Fibroblast of lung (primary cell): ENCODE results near the gene PCDH15. TPM values are rescaled to one million over a fixed set of nuclear protein-coding genes. Genes with fewer than 3 reads are reported as not detected.

ENCODE experiments used
- DNase-seq, 2 donors: peaks; one replicate each; pipeline versions ENCODE4 v3.0.0 to v3.0.0-alpha.2; 2010; ENCODE audit warnings: low read depth in 2 of 2
- H2AFZ ChIP-seq: 2 replicates; pipeline ENCODE4 v1.5.1; 2012; ENCODE audit warnings: low read length, control low read depth, inconsistent platforms
- H3K27ac ChIP-seq: 2 replicates; pipeline ENCODE4 v1.5.1; 2011; ENCODE audit warnings: low read length, control low read depth; ENCODE audit not compliant: insufficient read depth
- H3K27me3 ChIP-seq: 2 replicates; pipeline ENCODE4 v1.5.1; 2011; ENCODE audit warnings: mild to moderate bottlenecking, low read length; ENCODE audit not compliant: control insufficient read depth, insufficient read depth
- H3K36me3 ChIP-seq: 2 replicates; pipeline ENCODE4 v1.5.1; 2011; ENCODE audit warnings: low read length; ENCODE audit not compliant: control insufficient read depth, insufficient read depth
- H3K4me1 ChIP-seq: 2 replicates; pipeline ENCODE4 v1.5.1; 2011; ENCODE audit warnings: low read length; ENCODE audit not compliant: control insufficient read depth, insufficient read depth; ENCODE audit errors: extremely low read depth
- H3K4me2 ChIP-seq: 2 replicates; pipeline ENCODE4 v1.5.1; 2011; ENCODE audit warnings: low read length, control low read depth; ENCODE audit not compliant: insufficient read depth; ENCODE audit errors: extremely low read depth
- H3K4me3 ChIP-seq, 4 experiments: fragments of 200-600 bp in 1 of 4; sonication (generic) in 1 of 4; replicated peaks in 1 of 4; 2 replicates each; pipeline ENCODE4 v1.5.1; 2011 to 2016; ENCODE audit warnings: low read length in 4 of 4, low read depth in 3 of 4, mild to moderate bottlenecking in 3 of 4, control low read depth in 2 of 4, inconsistent platforms in 1 of 4, mixed read lengths in 1 of 4; ENCODE audit not compliant: insufficient read depth in 1 of 4; ENCODE audit errors: control extremely low read depth in 1 of 4
- H3K79me2 ChIP-seq: 2 replicates; pipeline ENCODE4 v1.5.1; 2012; ENCODE audit warnings: mild to moderate bottlenecking, low read length, inconsistent platforms; ENCODE audit not compliant: control insufficient read depth, insufficient read depth
- H3K9ac ChIP-seq: 2 replicates; pipeline ENCODE4 v1.5.1; 2011; ENCODE audit warnings: mild to moderate bottlenecking, low read length, control low read depth; ENCODE audit not compliant: insufficient read depth
- H3K9me3 ChIP-seq: 2 replicates; pipeline ENCODE4 v1.5.1; 2012; ENCODE audit warnings: low read depth, low read length; ENCODE audit not compliant: control insufficient read depth, insufficient read depth
- H4K20me1 ChIP-seq: 2 replicates; pipeline ENCODE4 v1.5.1; 2011; ENCODE audit warnings: low read length; ENCODE audit not compliant: control insufficient read depth, insufficient read depth; ENCODE audit errors: extremely low read depth
- EZH2 ChIP-seq: IDR thresholded peaks from 2 replicates; pipeline ENCODE4 v1.5.1; 2012; ENCODE audit warnings: low read length, control low read depth, mild to moderate bottlenecking; ENCODE audit errors: missing control alignments
- polyA plus RNA-seq, 2 donors: library from polyadenylated mRNA; depleted of rRNA in 1 of 2; stranded (reverse) in 1 of 2; unstranded in 1 of 2; fragments of >200 nt; gene quantifications; 2 replicates each; pipeline ENCODE4 v1.2.1, GENCODE V29; 2011 to 2012; ENCODE audit warnings: missing spikeins in 1 of 2
- total RNA-seq: library from RNA; depleted of rRNA; stranded (reverse); fragments of >200 nt; gene quantifications from 2 replicates; pipeline ENCODE4 v1.2.1, GENCODE V29; 2014
- TF ChIP-seq, protein P1 (sequence below), 2 donors: IDR thresholded peaks in 1 of 2; conservative IDR thresholded peaks in 1 of 2; 1 replicate in 1 of 2; 2 replicates in 1 of 2; pipeline ENCODE4 v1.5.1; 2011 to 2012; ENCODE audit warnings: low read length in 2 of 2, control low read depth in 1 of 2, inconsistent platforms in 1 of 2, low read depth in 1 of 2, mild to moderate bottlenecking in 1 of 2

PCDH15 gene
- total and polyA plus RNA-seq, 2 donors (not counting 1 experiment from before 2014, with no cell fraction given), result under 0.01 TPM; not detected in 1

DNA sequence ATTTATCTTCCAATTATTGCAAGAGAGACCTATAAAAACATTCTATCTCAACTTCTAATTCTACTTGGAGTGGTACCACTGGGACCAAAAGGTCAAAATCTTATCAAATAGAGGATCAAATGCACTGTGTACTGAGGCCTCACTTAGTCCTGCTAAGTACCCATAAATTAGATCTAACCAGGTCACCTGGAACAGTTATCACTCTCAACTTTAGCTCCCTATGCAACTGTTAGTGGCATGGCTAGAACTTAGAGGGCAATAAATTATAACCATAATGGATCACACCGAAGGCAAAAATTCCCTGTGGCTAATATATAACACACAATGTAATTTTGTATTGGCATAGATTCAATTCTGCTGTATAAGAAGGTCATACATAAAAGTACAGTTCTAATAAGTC, 428.9 kb downstream of the PCDH15 start:
- H4K20me1 ChIP-seq, result no peaks in the 10 kb centered on the region
- no peak overlapping the region for H3K4me3 ChIP-seq

DNA sequence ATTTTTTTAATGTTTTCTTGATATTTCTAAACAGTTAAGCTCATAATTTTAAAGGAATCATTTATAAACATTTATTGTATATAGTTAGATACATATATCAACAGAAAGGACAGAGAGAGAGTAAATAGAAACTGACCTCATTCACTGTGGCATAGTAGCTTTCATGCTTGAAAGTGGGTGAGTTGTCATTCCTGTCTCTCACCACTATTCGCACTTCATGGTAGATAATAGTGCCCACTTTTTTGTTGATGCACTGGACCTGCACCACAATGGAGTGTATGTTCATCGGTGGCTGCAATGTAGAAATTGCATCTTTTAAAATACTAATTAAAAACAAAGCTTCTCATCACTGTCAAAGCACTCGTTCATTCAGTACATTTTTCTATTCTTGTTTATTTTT, 432.0 kb downstream of the PCDH15 start:
- no peak for DNase-seq
- H3K27ac ChIP-seq, result no peak overlapping the region
- H3K9ac ChIP-seq, result no peak overlapping the region
- no peak overlapping the region for H3K4me2 ChIP-seq
- no peak overlapping the region for H3K4me3 ChIP-seq
- H3K36me3 ChIP-seq, result no peaks in the 10 kb centered on the region
- no peaks in the 10 kb centered on the region for H3K79me2 ChIP-seq
- H3K27me3 ChIP-seq, result no peaks in the 10 kb centered on the region
- H3K4me1 ChIP-seq, result no peaks in the 10 kb centered on the region
- H4K20me1 ChIP-seq, result no peaks in the 10 kb centered on the region
- H3K9me3 ChIP-seq, result no peaks in the 10 kb centered on the region
- TF ChIP-seq, protein P1, sequence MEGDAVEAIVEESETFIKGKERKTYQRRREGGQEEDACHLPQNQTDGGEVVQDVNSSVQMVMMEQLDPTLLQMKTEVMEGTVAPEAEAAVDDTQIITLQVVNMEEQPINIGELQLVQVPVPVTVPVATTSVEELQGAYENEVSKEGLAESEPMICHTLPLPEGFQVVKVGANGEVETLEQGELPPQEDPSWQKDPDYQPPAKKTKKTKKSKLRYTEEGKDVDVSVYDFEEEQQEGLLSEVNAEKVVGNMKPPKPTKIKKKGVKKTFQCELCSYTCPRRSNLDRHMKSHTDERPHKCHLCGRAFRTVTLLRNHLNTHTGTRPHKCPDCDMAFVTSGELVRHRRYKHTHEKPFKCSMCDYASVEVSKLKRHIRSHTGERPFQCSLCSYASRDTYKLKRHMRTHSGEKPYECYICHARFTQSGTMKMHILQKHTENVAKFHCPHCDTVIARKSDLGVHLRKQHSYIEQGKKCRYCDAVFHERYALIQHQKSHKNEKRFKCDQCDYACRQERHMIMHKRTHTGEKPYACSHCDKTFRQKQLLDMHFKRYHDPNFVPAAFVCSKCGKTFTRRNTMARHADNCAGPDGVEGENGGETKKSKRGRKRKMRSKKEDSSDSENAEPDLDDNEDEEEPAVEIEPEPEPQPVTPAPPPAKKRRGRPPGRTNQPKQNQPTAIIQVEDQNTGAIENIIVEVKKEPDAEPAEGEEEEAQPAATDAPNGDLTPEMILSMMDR (conservative IDR thresholded peaks at IDR 0.05 in 1 of 2, IDR thresholded peaks at IDR 0.05 in 1 of 2; ENCODE audit: low read depth in 1 of 2, low read length in 2 of 2), result no peak
- TF ChIP-seq EZH2, result no peak
- H2AFZ ChIP-seq, result no peak overlapping the region

More for the DNA sequence above, 428.9 kb downstream of the PCDH15 start:
- no peaks in the 10 kb centered on the region for H3K79me2 ChIP-seq
- no peaks in the 10 kb centered on the region for H3K4me1 ChIP-seq
- TF ChIP-seq, protein P1 (conservative IDR thresholded peaks at IDR 0.05 in 1 of 2, IDR thresholded peaks at IDR 0.05 in 1 of 2; ENCODE audit: low read depth in 1 of 2, low read length in 2 of 2), result no peak
- no peak for TF ChIP-seq EZH2
- no peaks in the 10 kb centered on the region for H3K36me3 ChIP-seq
- H2AFZ ChIP-seq, result no peak overlapping the region
- no peak overlapping the region for H3K4me2 ChIP-seq
- H3K9me3 ChIP-seq, result no peaks in the 10 kb centered on the region
- H3K27ac ChIP-seq, result no peak overlapping the region
- DNase-seq, result no peak
- H3K9ac ChIP-seq, result no peak overlapping the region
- H3K27me3 ChIP-seq, result no peaks in the 10 kb centered on the region

DNA sequence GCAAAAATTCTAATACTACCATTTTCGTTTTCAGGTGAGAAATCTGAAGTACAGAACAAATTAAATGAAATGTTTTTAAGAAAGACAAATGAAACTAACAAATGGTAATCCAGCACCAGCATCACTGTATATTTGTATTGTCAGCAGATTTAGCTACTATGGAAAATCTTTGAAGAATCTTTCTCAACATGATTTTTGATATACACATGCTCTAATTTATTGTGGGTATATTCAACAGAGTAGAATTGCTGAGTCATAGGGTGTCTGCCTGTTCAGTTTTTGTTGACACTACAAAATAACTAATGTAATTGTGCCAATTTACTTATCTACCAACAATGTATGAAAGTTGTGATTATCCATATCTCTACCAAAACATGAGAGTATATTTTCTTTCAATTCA, 437.6 kb downstream of the PCDH15 start:
- Histone ChIP-seq H3K4me1 (no peaks in the 10 kb centered on the region), H3K79me2 (no peaks in the 10 kb centered on the region), H3K9ac (no peak overlapping the region), H3K4me3 (no peak overlapping the region), H2AFZ (no peak overlapping the region), H3K36me3 (no peaks in the 10 kb centered on the region), H3K27ac (no peak overlapping the region), H3K4me2 (no peak overlapping the region), H3K27me3 (no peaks in the 10 kb centered on the region), H4K20me1 (no peaks in the 10 kb centered on the region), H3K9me3 (no peaks in the 10 kb centered on the region)
- TF ChIP-seq, protein P1 (conservative IDR thresholded peaks at IDR 0.05 in 1 of 2, IDR thresholded peaks at IDR 0.05 in 1 of 2; ENCODE audit: low read depth in 1 of 2, low read length in 2 of 2), result no peak
- no peak for TF ChIP-seq EZH2
- peak in 1 of 2 donors; percentile 3 for DNase-seq
